Nephron (organoid): Measurements from ENCODE around the gene LAMB3.

Experiments
- H3K27ac Mint-ChIP-seq, 3 experiments: 2 replicates each; pipeline ENCODE4 v1.8.0; 2020; ENCODE audit warnings: mixed read lengths in 3 of 3, mild to moderate bottlenecking in 2 of 3, moderate library complexity in 1 of 3
- H3K27me3 Mint-ChIP-seq: 2 replicates; pipeline ENCODE4 v1.8.0; 2021; ENCODE audit warnings: low read depth, mild to moderate bottlenecking, moderate library complexity, mixed read lengths
- H3K36me3 Mint-ChIP-seq: 2 replicates; pipeline ENCODE4 v1.8.0; 2020; ENCODE audit warnings: low read depth, mixed read lengths
- H3K4me1 Mint-ChIP-seq: 2 replicates; pipeline ENCODE4 v1.8.0; 2020; ENCODE audit warnings: mixed read lengths
- H3K4me3 Mint-ChIP-seq, 3 experiments: 2 replicates each; pipeline ENCODE4 v1.8.0; 2020; ENCODE audit warnings: mild to moderate bottlenecking in 3 of 3, mixed read lengths in 3 of 3, moderate library complexity in 2 of 3
- H3K9me3 Mint-ChIP-seq: 2 replicates; pipeline ENCODE4 v1.8.0; 2020; ENCODE audit warnings: mixed read lengths
- CTCF ChIP-seq, 3 experiments: fragments of 200-600 bp; sonication (generic); IDR thresholded peaks; one replicate each; pipeline ENCODE4 v1.5.0; 2021; ENCODE audit warnings: antibody characterized with exemption in 3 of 3; ENCODE audit not compliant: unreplicated experiment in 3 of 3

The LAMB3 gene

DNA sequence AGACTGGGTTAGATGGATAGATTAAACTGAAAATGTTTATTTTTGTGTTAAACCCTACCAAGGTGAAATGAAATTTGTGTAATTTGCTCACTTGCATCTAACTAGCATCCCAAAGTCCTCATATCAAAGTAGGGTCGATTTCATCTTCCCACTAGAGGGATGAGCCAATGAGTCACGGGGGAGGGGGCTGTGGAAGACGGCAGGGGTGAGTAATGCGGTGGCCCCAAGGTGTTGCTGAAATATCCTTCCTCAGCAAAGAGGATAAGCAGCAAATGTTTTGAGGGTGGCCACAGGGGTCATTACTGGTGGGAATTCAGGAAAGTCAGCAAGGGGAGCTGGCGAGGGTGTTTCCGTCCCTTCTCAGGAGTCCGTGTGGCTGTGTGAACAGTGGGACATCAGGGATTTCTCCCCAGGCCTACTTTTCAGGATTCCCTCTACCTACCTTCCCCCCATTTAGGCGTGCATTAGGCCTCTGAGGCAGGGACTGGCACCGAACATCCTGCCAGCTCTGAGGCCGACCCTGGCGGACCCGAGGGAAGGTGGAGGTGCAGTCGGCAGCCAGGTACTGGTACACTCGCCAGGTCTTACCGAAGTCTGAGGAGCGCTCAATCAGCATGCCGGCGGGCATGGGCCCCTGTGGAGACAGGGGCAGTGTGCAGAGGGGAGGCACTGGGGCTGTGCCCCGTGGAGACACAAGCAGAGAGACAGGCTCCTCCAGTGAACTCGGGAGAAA, 18.1 kb downstream of the LAMB3 start:
- Mint-ChIP-seq H3K27me3 (peaks cover 18% of the 10 kb centered on the region), H3K36me3 (no peaks in the 10 kb centered on the region), H3K4me3 (no peak overlapping the region), H3K4me1 (peaks cover 5% of the 10 kb centered on the region), H3K9me3 (no peaks in the 10 kb centered on the region), H3K27ac (no peak overlapping the region)
- TF ChIP-seq CTCF (IDR thresholded peaks at IDR 0.05; ENCODE audit: unreplicated experiment in 3 of 3), result no peak

DNA sequence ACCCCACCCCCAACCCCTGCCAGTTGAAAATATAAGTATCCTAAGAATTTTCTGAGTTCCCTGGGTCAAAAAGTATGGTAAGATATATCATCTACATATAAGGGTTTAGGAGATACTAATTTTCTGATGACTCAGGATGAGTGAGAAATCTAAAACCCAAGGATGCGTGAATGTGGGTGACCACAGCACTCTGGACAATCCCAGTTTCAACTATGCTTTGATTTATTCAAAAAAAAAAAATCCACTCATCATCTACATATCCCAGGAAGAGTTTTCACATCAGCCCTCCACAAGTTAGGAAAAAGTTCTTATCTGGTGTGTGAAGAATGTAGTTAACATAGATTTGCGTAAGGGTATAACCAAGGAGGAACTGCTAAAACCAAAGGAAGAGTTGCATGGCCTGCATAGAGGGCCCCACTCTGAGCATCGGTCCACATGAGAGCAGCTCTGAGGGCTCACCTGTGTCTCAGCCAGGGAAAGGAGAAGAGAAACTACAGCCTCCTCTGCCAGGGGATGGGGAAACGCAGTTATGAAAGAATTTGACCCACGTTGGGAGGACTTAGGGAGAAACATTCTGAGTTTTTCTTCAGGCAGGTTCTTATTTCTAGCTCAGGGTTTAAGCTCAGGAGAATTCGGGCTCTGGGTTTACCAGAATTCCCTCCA, 18.8 kb downstream of the LAMB3 start:
- Mint-ChIP-seq H3K4me3 (no peak overlapping the region), H3K27ac (no peak overlapping the region), H3K9me3 (no peaks in the 10 kb centered on the region), H3K27me3 (peaks cover 22% of the 10 kb centered on the region), H3K4me1 (peaks cover 5% of the 10 kb centered on the region), H3K36me3 (no peaks in the 10 kb centered on the region)
- no peak for TF ChIP-seq CTCF (IDR thresholded peaks at IDR 0.05; ENCODE audit: unreplicated experiment in 3 of 3)

- Mint-ChIP-seq H3K27me3 (peaks cover 32% of the 10 kb centered on the region), H3K36me3 (no peaks in the 10 kb centered on the region), H3K4me3 (no peak overlapping the region), H3K4me1 (peaks cover 10% of the 10 kb centered on the region), H3K9me3 (no peaks in the 10 kb centered on the region), H3K27ac (no peak overlapping the region)
- no peak for TF ChIP-seq CTCF (IDR thresholded peaks at IDR 0.05; ENCODE audit: unreplicated experiment in 3 of 3)
Observed at GRCh38 chr1:209630383-209631225, 21.6 kb downstream of the LAMB3 start.

GRCh38 chr1:209629621-209630382, 22.4 kb downstream of the LAMB3 start:
- Mint-ChIP-seq H3K9me3 (no peaks in the 10 kb centered on the region), H3K4me1 (peaks cover 17% of the 10 kb centered on the region), H3K36me3 (no peaks in the 10 kb centered on the region), H3K4me3 (no peak overlapping the region), H3K27me3 (peaks cover 32% of the 10 kb centered on the region), H3K27ac (peak overlapping the region in 1 of 3 experiments; percentile 32)
- no peak for TF ChIP-seq CTCF (IDR thresholded peaks at IDR 0.05; ENCODE audit: unreplicated experiment in 3 of 3)

DNA sequence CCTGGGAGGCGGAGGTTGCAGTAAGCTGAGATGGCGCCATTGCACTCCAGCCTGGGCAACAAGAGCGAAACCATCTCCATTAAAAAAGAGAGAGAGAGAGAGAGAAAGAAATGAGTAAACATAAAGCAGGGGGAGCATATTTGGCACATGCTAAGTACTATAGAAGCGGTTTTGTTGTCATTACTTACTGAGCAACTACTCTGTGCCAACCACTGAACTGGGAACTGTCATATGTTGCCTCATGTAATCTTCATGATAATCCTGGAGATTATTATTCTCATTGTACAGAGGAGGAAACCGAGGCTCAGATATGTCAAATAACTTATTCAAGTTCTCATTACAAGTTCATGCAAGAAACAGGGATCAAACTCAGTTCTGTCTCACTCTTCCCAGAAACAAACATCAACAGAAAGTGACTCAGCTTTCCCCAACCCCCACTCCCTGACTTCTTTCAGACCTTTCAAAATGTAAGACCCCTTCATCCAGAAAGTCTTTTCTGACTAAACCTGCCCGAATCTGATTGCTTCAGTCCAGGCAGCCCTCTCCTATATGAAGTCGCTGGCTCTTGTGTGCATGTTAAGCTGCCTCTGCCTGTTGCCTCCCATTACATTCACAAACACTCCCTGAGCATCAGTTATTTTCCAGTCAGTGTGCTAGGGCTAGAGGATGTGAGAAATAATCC, 23.5 kb downstream of the LAMB3 start:
- H3K27ac Mint-ChIP-seq, result peak overlapping the region in 2 of 3 experiments; percentile 32 to 63
- H3K9me3 Mint-ChIP-seq, result no peaks in the 10 kb centered on the region
- no peak overlapping the region for H3K4me3 Mint-ChIP-seq
- peaks cover 26% of the 10 kb centered on the region for H3K4me1 Mint-ChIP-seq
- no peaks in the 10 kb centered on the region for H3K36me3 Mint-ChIP-seq
- TF ChIP-seq CTCF (IDR thresholded peaks at IDR 0.05; ENCODE audit: unreplicated experiment in 3 of 3), result no peak
- H3K27me3 Mint-ChIP-seq, result peaks cover 39% of the 10 kb centered on the region
